IMR-90 (cell line): ENCODE data around the gene PRSS23. TPM values are rescaled to one million over a fixed set of nuclear protein-coding genes. Genes with fewer than 3 reads are reported as not detected.
A peak's percentile ranks its signal among the peaks of the same experiment; 100 is the strongest.

Source experiments
- ATAC-seq: fragments of 200-7000 bp; cut with Tn5 transposase; 2 replicates; pipeline ENCODE4 v1.9.1; 2020; ENCODE audit warnings: low read depth, mild to moderate bottlenecking, moderate library complexity
- BruUV-seq: library from RNA; stranded (reverse); fragments of 400-500 nt; replicated peaks from 2 replicates; lab custom pipeline; 2021; lab: Mats Ljungman, UMichigan
- CTCF ChIA-PET: fragments of 300-600 bp; formaldehyde crosslinking; extraction: SDS; loops from one replicate; lab custom pipeline; 2021; ENCODE audit warnings: antibody characterized with exemption; lab: Yijun Ruan, JAX
- POLR2A ChIA-PET: fragments of 300-600 bp; sonication (Branson Sonifier 250); formaldehyde crosslinking; loops from one replicate; lab custom pipeline; 2022; ENCODE audit warnings: antibody characterized with exemption; ENCODE audit not compliant: unreplicated experiment; lab: Charles Lee
- DNase-seq: peaks from one replicate; pipeline ENCODE4 v3.0.0; 2013
- H2AFZ ChIP-seq: replicated peaks from 2 replicates; pipeline ENCODE3; 2013; ENCODE audit warnings: low read length, mild to moderate bottlenecking; ENCODE audit not compliant: poor library complexity
- H2AK5ac ChIP-seq: 2 replicates; pipeline ENCODE4 v1.6.1; 2013; ENCODE audit warnings: low read depth, low read length, inconsistent platforms
- H2AK9ac ChIP-seq: replicated peaks from 2 replicates; pipeline ENCODE3; 2013; ENCODE audit warnings: mild to moderate bottlenecking, low read depth, low read length, moderate library complexity; ENCODE audit not compliant: poor library complexity
- H2BK120ac ChIP-seq: 2 replicates; pipeline ENCODE4 v1.6.1; 2013; ENCODE audit warnings: low read depth, low read length, inconsistent platforms
- H2BK15ac ChIP-seq: 3 replicates; pipeline ENCODE4 v1.6.1; 2013; ENCODE audit warnings: low read depth, low read length, inconsistent platforms
- H2BK20ac ChIP-seq: 2 replicates; pipeline ENCODE4 v1.6.1; 2013; ENCODE audit warnings: low read depth, mild to moderate bottlenecking, inconsistent platforms, low read length, moderate library complexity
- H2BK5ac ChIP-seq: 2 replicates; pipeline ENCODE4 v1.6.1; 2013; ENCODE audit warnings: mild to moderate bottlenecking, low read depth, low read length, inconsistent platforms; ENCODE audit not compliant: poor library complexity, severe bottlenecking
- H3K14ac ChIP-seq: replicated peaks from 2 replicates; pipeline ENCODE4 v1.6.1; 2013; ENCODE audit warnings: low read depth, low read length, inconsistent platforms
- H3K18ac ChIP-seq: 2 replicates; pipeline ENCODE4 v1.6.1; 2013; ENCODE audit warnings: low read depth, low read length, control low read depth
- H3K23ac ChIP-seq: 2 replicates; pipeline ENCODE4 v1.6.1; 2013; ENCODE audit warnings: low read depth, low read length, inconsistent platforms
- H3K27ac ChIP-seq: 2 replicates; pipeline ENCODE4 v1.5.1; 2013; ENCODE audit warnings: mild to moderate bottlenecking, control low read depth, low read length; ENCODE audit not compliant: insufficient read depth
- H3K27me3 ChIP-seq: 2 replicates; pipeline ENCODE4 v1.6.1; 2013; ENCODE audit warnings: low read length; ENCODE audit not compliant: control insufficient read depth, insufficient read depth
- H3K36me3 ChIP-seq: 2 replicates; pipeline ENCODE4 v1.6.1; 2013; ENCODE audit warnings: low read length, mixed read lengths; ENCODE audit not compliant: control insufficient read depth, insufficient read depth
- H3K4ac ChIP-seq: 2 replicates; pipeline ENCODE4 v1.6.1; 2013; ENCODE audit warnings: low read depth, low read length, inconsistent platforms
- H3K4me1 ChIP-seq: 2 replicates; pipeline ENCODE4 v1.6.1; 2013; ENCODE audit warnings: low read length, mixed read lengths; ENCODE audit not compliant: control insufficient read depth, insufficient read depth
- H3K4me2 ChIP-seq: 2 replicates; pipeline ENCODE4 v1.6.1; 2013; ENCODE audit warnings: low read depth, mild to moderate bottlenecking, control low read depth, low read length, moderate library complexity
- H3K4me3 ChIP-seq: 2 replicates; pipeline ENCODE4 v1.5.1; 2013; ENCODE audit warnings: low read depth, mild to moderate bottlenecking, control low read depth, low read length, moderate library complexity; ENCODE audit not compliant: insufficient read depth
- H3K56ac ChIP-seq: 2 replicates; pipeline ENCODE4 v1.6.1; 2013; ENCODE audit warnings: low read length, inconsistent platforms; ENCODE audit not compliant: insufficient read depth; ENCODE audit errors: extremely low read depth
- H3K79me1 ChIP-seq, 2 experiments: 2 replicates each; pipeline ENCODE4 v1.6.1; 2013; ENCODE audit warnings: low read length in 2 of 2, inconsistent platforms in 1 of 2, low read depth in 1 of 2
- H3K9ac ChIP-seq: 2 replicates; pipeline ENCODE4 v1.6.1; 2013; ENCODE audit warnings: low read depth, low read length, control low read depth
- H3K9me1 ChIP-seq: 2 replicates; pipeline ENCODE4 v1.6.1; 2013; ENCODE audit warnings: low read length, inconsistent platforms; ENCODE audit not compliant: insufficient read depth
- H3K9me3 ChIP-seq: 2 replicates; pipeline ENCODE4 v1.6.1; 2013; ENCODE audit warnings: low read length; ENCODE audit not compliant: control insufficient read depth, insufficient read depth
- H4K20me1 ChIP-seq: 2 replicates; pipeline ENCODE4 v1.6.1; 2013; ENCODE audit warnings: low read length, inconsistent platforms; ENCODE audit not compliant: insufficient read depth
- H4K5ac ChIP-seq: 2 replicates; pipeline ENCODE4 v1.6.1; 2013; ENCODE audit warnings: mild to moderate bottlenecking, low read depth, low read length, control low read depth
- H4K8ac ChIP-seq, 2 experiments: 2 replicates each; pipeline ENCODE4 v1.6.1; 2013; ENCODE audit warnings: low read depth in 2 of 2, low read length in 2 of 2, control low read depth in 1 of 2, inconsistent platforms in 1 of 2
- H4K91ac ChIP-seq: 2 replicates; pipeline ENCODE4 v1.6.1; 2013; ENCODE audit warnings: low read depth, low read length, inconsistent platforms; ENCODE audit not compliant: insufficient read depth
- FOS ChIP-seq: fragments of 150-350 bp; IDR thresholded peaks from 2 replicates; pipeline ENCODE4 v1.6.1; 2016; ENCODE audit warnings: low read depth, low read length
- MXI1 ChIP-seq: IDR thresholded peaks from 2 replicates; pipeline ENCODE4 v1.6.1; 2012; ENCODE audit warnings: low read depth, mild to moderate bottlenecking, low read length, moderate library complexity, borderline replicate concordance
- WGBS, 2 experiments: methylation state at CpG; one replicate each; pipeline versions ENCODE4 v1.1.5 to v1.1.7; 2013; ENCODE audit warnings: missing lambda C conversion rate in 2 of 2; ENCODE audit not compliant: insufficient read length in 1 of 2; ENCODE audit errors: extremely low coverage in 2 of 2; 5-methylcytosine and 5-hydroxymethylcytosine counted together
- dilution Hi-C: fragments of 300-500 bp; cut with HindIII; formaldehyde crosslinking; loops from one replicate; pipeline ENCODE4 v1.14.3; 2018; ENCODE audit warnings: low sequenced_read_pairs; ENCODE audit not compliant: unreplicated experiment
- in situ Hi-C: fragments of 300-500 bp; cut with MboI; formaldehyde crosslinking; loops from 3 replicates; pipeline ENCODE4 v1.14.3; 2019; ENCODE audit warnings: low sequenced_read_pairs, inconsistent platforms, mixed read lengths
- intact Hi-C: fragments of 100-400 bp; cut with micrococcal nuclease; formaldehyde crosslinking; loops from 2 replicates; pipeline ENCODE4 v1.10.0; 2022
- polyA plus RNA-seq, 3 experiments: library from polyadenylated mRNA; depleted of rRNA; stranded (reverse); fragments of >200 nt; gene quantifications; 2 replicates each; pipeline ENCODE4 v1.2.3, GENCODE V29; 2012; ENCODE audit warnings: low replicate concordance in 1 of 3
- total RNA-seq: library from RNA; depleted of rRNA; stranded (reverse); fragments of >200 nt; gene quantifications from 2 replicates; pipeline ENCODE4 v1.2.3, GENCODE V29; 2012

PRSS23 gene
- total and polyA plus RNA-seq, 2 of the 4 experiments (the other 2 are of a cell fraction), result 100 to 199 TPM

GRCh38 chr11:86811637-86812321 lies 11.4 kb downstream of the PRSS23 start:
- H4K8ac ChIP-seq, result no peak overlapping the region
- intact Hi-C loops, result no loop called here
- H3K9ac ChIP-seq, result no peak overlapping the region
- in situ Hi-C loops, result loop anchor here (10.0 kb wide), 1 partner anchor 447 kb away; no protein-coding TSS in a partner anchor
- H2BK5ac ChIP-seq, result no peak overlapping the region
- dilution Hi-C loops, result no loop called here
- no peaks in the 10 kb centered on the region for H4K20me1 ChIP-seq
- WGBS, 2 experiments, result 86% methylated on average over 1 of the region's 2 CpGs; no CpG with 5 or more reads in 1 of the 2 experiments
- H3K4me1 ChIP-seq, result peaks cover 15% of the 10 kb centered on the region
- no peak overlapping the region for H3K4me3 ChIP-seq
- H3K56ac ChIP-seq, result no peak overlapping the region
- H2BK15ac ChIP-seq, result no peak overlapping the region
- H2AK9ac ChIP-seq, result no peak overlapping the region
- no peak overlapping the region for H4K91ac ChIP-seq
- no peak overlapping the region for H4K5ac ChIP-seq
- H3K9me3 ChIP-seq, result no peaks in the 10 kb centered on the region
- DNase-seq (peak; percentile 85), ATAC-seq (peak; percentile 35)
- peak overlapping the region; percentile 25; the same call in 1 of the 2 replicates for H2BK120ac ChIP-seq
- H3K27me3 ChIP-seq, result no peaks in the 10 kb centered on the region
- peaks cover 25 to 67% of the 10 kb centered on the region in 2 experiments for H3K79me1 ChIP-seq
- no TSS peak for BruUV-seq
- 0 out of 2 replicates have a peak overlapping the region, but pooled peaks have one; percentile 26 for H3K4ac ChIP-seq
- H3K27ac ChIP-seq, result no peak overlapping the region
- ChIA-PET CTCF (interaction anchor here (0.6 to 1.8 kb wide), 3 partner anchors 8 to 315 kb away, joined by 3 to 4 read pairs (median 3); no protein-coding TSS in a partner anchor), POLR2A (no interaction called here)
- 0 out of 2 replicates have a peak, but pooled peaks cover 5% of the 10 kb centered on the region for H3K36me3 ChIP-seq
- H3K23ac ChIP-seq, result no peak overlapping the region
- H2AFZ ChIP-seq, result no peak overlapping the region
- H3K18ac ChIP-seq, result no peak overlapping the region
- no peak overlapping the region for H3K14ac ChIP-seq
- peaks cover 25% of the 10 kb centered on the region for H3K9me1 ChIP-seq
- H2BK20ac ChIP-seq, result no peak overlapping the region; the same call in 1 of the 2 replicates
- H2AK5ac ChIP-seq, result 0 out of 2 replicates have a peak overlapping the region, but pooled peaks have one; percentile 8
- H3K4me2 ChIP-seq, result no peak overlapping the region
- TF ChIP-seq MXI1 (no peak), FOS (0 out of 2 replicates have a peak, but pooled peaks have one; percentile 36)
